Esophagus squamous epithelium (tissue), 5 donors: ENCODE measurements around the gene ATRN. TPM values are rescaled to one million over a fixed set of nuclear protein-coding genes. Genes with fewer than 3 reads are reported as not detected.

ENCODE experiments used
- DNase-seq: peaks from one replicate; lab custom pipeline; 2025; lab: John Stamatoyannopoulos, UW
- H3K27ac ChIP-seq, 4 donors: fragments of 200-600 bp; sonication (generic); one replicate each; pipeline ENCODE4 v1.5.1; 2016 to 2019; ENCODE audit warnings: mild to moderate bottlenecking in 1 of 4
- H3K27me3 ChIP-seq, 4 donors: fragments of 200-600 bp; sonication (generic); 1 replicate in 3 of 4; 2 replicates in 1 of 4; pipeline versions ENCODE4 v1.5.1 to v1.6.0; 2017 to 2021; ENCODE audit warnings: antibody characterized with exemption in 1 of 4
- H3K36me3 ChIP-seq, 3 donors: fragments of 200-600 bp; sonication (generic); one replicate each; pipeline ENCODE4 v1.5.1; 2016 to 2019
- H3K4me1 ChIP-seq, 3 donors: fragments of 200-600 bp; sonication (generic); one replicate each; pipeline ENCODE4 v1.5.1; 2017 to 2019
- H3K4me3 ChIP-seq, 4 donors: fragments of 200-600 bp; sonication (generic); 1 replicate in 3 of 4; 2 replicates in 1 of 4; pipeline ENCODE4 v1.5.1; 2016 to 2019; ENCODE audit warnings: mild to moderate bottlenecking in 2 of 4, moderate library complexity in 1 of 4
- H3K9me3 ChIP-seq, 3 donors: fragments of 200-600 bp; sonication (generic); one replicate each; pipeline ENCODE4 v1.5.1; 2016 to 2019
- CTCF ChIP-seq, 6 experiments: fragments of 450-650 bp in 4 of 6; fragments of 200-600 bp in 2 of 6; sonication (generic) in 2 of 6; IDR thresholded peaks; one replicate each; pipeline ENCODE4 v1.5.1; 2016 to 2019; ENCODE audit warnings: antibody characterized with exemption in 6 of 6, mild to moderate bottlenecking in 4 of 6, moderate library complexity in 4 of 6
- POLR2A ChIP-seq, 4 donors: fragments of 450-650 bp; IDR thresholded peaks; one replicate each; pipeline ENCODE4 v1.6.1; 2017; ENCODE audit warnings: antibody characterized with exemption in 4 of 4, mild to moderate bottlenecking in 4 of 4, moderate library complexity in 3 of 4
- WGBS, 2 donors: methylation state at CpG; one replicate each; pipeline ENCODE4 v1.1.5; 2018; 5-methylcytosine and 5-hydroxymethylcytosine counted together
- intact Hi-C: fragments of 100-400 bp; cut with DNase I; formaldehyde crosslinking; loops from one replicate; pipeline ENCODE4 v1.15.0; 2022
- total RNA-seq, 4 donors: library from RNA; depleted of rRNA; stranded (reverse); fragments of >200 nt; gene quantifications; one replicate each; pipeline ENCODE4 v1.1.0, GENCODE V29; 2016
- donor health status: DM: yes; HTN: yes; CAD: no.

Gene ATRN
- total RNA-seq, 4 donors from 2014 or later: 15.4 to 23.1 (median 21.4) TPM

- no peaks in the 10 kb centered on the region for H3K4me1 ChIP-seq
- H3K27me3 ChIP-seq: no peaks in the 10 kb centered on the region
- H3K27ac ChIP-seq: no peak overlapping the region
- no peaks in the 10 kb centered on the region for H3K9me3 ChIP-seq
- H3K4me3 ChIP-seq: no peak overlapping the region
- TF ChIP-seq CTCF (IDR thresholded peaks at IDR 0.05): no peak
- no peak for TF ChIP-seq POLR2A (IDR thresholded peaks at IDR 0.05)
- intact Hi-C loops: no loop called here
- DNase-seq: no peak
- WGBS, 2 donors: 86 to 92% methylated on average over 3 of the region's 3 CpGs
- H3K36me3 ChIP-seq: peaks cover 0 to 43% (median 0%) of the 10 kb centered on the region in 3 donors
These were observed 89.3 kb downstream of the ATRN start for GRCh38 chr20:3560162-3560561.

- no peaks in the 10 kb centered on the region for H3K4me1 ChIP-seq
- intact Hi-C loops: no loop called here
- no peak overlapping the region for H3K4me3 ChIP-seq
- peaks cover 0 to 44% (median 0%) of the 10 kb centered on the region in 3 donors for H3K36me3 ChIP-seq
- H3K27me3 ChIP-seq: no peaks in the 10 kb centered on the region
- no peaks in the 10 kb centered on the region for H3K9me3 ChIP-seq
- H3K27ac ChIP-seq: no peak overlapping the region
- DNase-seq: no peak
- TF ChIP-seq CTCF (IDR thresholded peaks at IDR 0.05): no peak
- TF ChIP-seq POLR2A (IDR thresholded peaks at IDR 0.05): no peak
- WGBS, 2 donors: 81 to 91% methylated on average over 1 of the region's 1 CpG
These were observed 89.8 kb downstream of the ATRN start for GRCh38 chr20:3560578-3560977.

- TF ChIP-seq POLR2A (IDR thresholded peaks at IDR 0.05) (no peak), CTCF (IDR thresholded peaks at IDR 0.05) (no peak)
- H3K9me3 ChIP-seq: no peaks in the 10 kb centered on the region
- no peak overlapping the region for H3K4me3 ChIP-seq
- no peak for DNase-seq
- 84 to 90% methylated on average over 3 of the region's 3 CpGs for WGBS, 2 donors
- H3K36me3 ChIP-seq: peaks cover 0 to 67% (median 0%) of the 10 kb centered on the region in 3 donors
- H3K4me1 ChIP-seq: no peaks in the 10 kb centered on the region
- no peak overlapping the region for H3K27ac ChIP-seq
- intact Hi-C loops: no loop called here
- H3K27me3 ChIP-seq: no peaks in the 10 kb centered on the region
These were observed 92.3 kb downstream of the ATRN start for GRCh38 chr20:3563133-3563532.

- H3K4me1 ChIP-seq: no peaks in the 10 kb centered on the region
- TF ChIP-seq POLR2A (IDR thresholded peaks at IDR 0.05) (no peak), CTCF (IDR thresholded peaks at IDR 0.05) (peak; percentile 23 to 72 (median 56))
- WGBS, 2 donors: 44 to 57% methylated on average over 4 of the region's 4 CpGs
- no peak overlapping the region for H3K27ac ChIP-seq
- no peak for DNase-seq
- no peak overlapping the region for H3K4me3 ChIP-seq
- H3K9me3 ChIP-seq: no peaks in the 10 kb centered on the region
- intact Hi-C loops: no loop called here
- peaks cover 0 to 69% (median 0%) of the 10 kb centered on the region in 3 donors for H3K36me3 ChIP-seq
- H3K27me3 ChIP-seq: no peaks in the 10 kb centered on the region
These were observed 92.8 kb downstream of the ATRN start for GRCh38 chr20:3563548-3564177.

- 49 to 75% methylated on average over 2 of the region's 2 CpGs for WGBS, 2 donors
- no peaks in the 10 kb centered on the region for H3K9me3 ChIP-seq
- intact Hi-C loops: no loop called here
- TF ChIP-seq CTCF (IDR thresholded peaks at IDR 0.05) (no peak), POLR2A (IDR thresholded peaks at IDR 0.05) (no peak)
- no peaks in the 10 kb centered on the region for H3K27me3 ChIP-seq
- no peak for DNase-seq
- H3K36me3 ChIP-seq: peaks cover 0 to 71% (median 0%) of the 10 kb centered on the region in 3 donors
- H3K27ac ChIP-seq: no peak overlapping the region
- H3K4me3 ChIP-seq: no peak overlapping the region
- H3K4me1 ChIP-seq: no peaks in the 10 kb centered on the region
These were observed 95.0 kb downstream of the ATRN start for GRCh38 chr20:3565851-3566250.
